HEK293 (cell line): ENCODE measurements around the gene ZNF322.

ENCODE experiments used
- CTCF ChIA-PET: fragments of 350-600 bp; formaldehyde crosslinking; extraction: SDS; loops from one replicate; lab custom pipeline; 2021; ENCODE audit warnings: antibody characterized with exemption; lab: Yijun Ruan, JAX
- POLR2A ChIA-PET: fragments of 300-600 bp; formaldehyde crosslinking; extraction: SDS; loops from one replicate; lab custom pipeline; 2020; ENCODE audit warnings: antibody characterized with exemption, inconsistent platforms; lab: Yijun Ruan, JAX
- H3K27ac ChIP-seq: fragments of 200-500 bp; sonication (Bioruptor generic); 2 replicates; pipeline ENCODE4 v1.5.1; 2014; ENCODE audit warnings: low read depth, low read length, control low read depth, inconsistent platforms; ENCODE audit errors: extremely low read depth
- H3K36me3 ChIP-seq, 2 experiments: fragments of 200-500 bp in 1 of 2; sonication (Bioruptor generic) in 1 of 2; 1 replicate in 1 of 2; 2 replicates in 1 of 2; pipeline ENCODE4 v1.5.1; 2014 to 2017; ENCODE audit warnings: inconsistent platforms in 2 of 2, low read length in 2 of 2; ENCODE audit not compliant: control insufficient read depth in 2 of 2, insufficient read depth in 1 of 2
- H3K4me1 ChIP-seq: fragments of 200-500 bp; sonication (Bioruptor generic); 2 replicates; pipeline ENCODE4 v1.5.1; 2014; ENCODE audit warnings: mild to moderate bottlenecking, low read length, inconsistent platforms; ENCODE audit not compliant: control insufficient read depth, insufficient read depth
- H3K4me3 ChIP-seq: 2 replicates; pipeline ENCODE4 v1.5.1; 2011; ENCODE audit warnings: low read depth, mild to moderate bottlenecking, control low read depth, low read length, moderate library complexity
- H3K9me3 ChIP-seq: fragments of 200-500 bp; sonication (Bioruptor generic); 2 replicates; pipeline ENCODE4 v1.5.1; 2014; ENCODE audit warnings: low read depth, low read length, inconsistent platforms; ENCODE audit not compliant: control insufficient read depth, insufficient read depth
- GLIS2 ChIP-seq: fragments of 450-650 bp; formaldehyde crosslinking; IDR thresholded peaks from 2 replicates; pipeline ENCODE4 v1.5.1; 2016; ENCODE audit warnings: missing biosample characterization, missing genetic modification characterization
- HOXA7 ChIP-seq: sonication (generic); formaldehyde crosslinking; IDR thresholded peaks from 2 replicates; pipeline ENCODE4 v1.8.1; 2022; ENCODE audit warnings: missing genetic modification reagents, borderline replicate concordance
- KLF16 ChIP-seq: fragments of 450-650 bp; formaldehyde crosslinking; IDR thresholded peaks from 2 replicates; pipeline ENCODE4 v1.5.1; 2017; ENCODE audit warnings: missing biosample characterization, missing genetic modification characterization
- SCRT2 ChIP-seq: fragments of 450-650 bp; formaldehyde crosslinking; IDR thresholded peaks from 2 replicates; pipeline ENCODE4 v1.5.1; 2016; ENCODE audit warnings: missing biosample characterization, missing genetic modification characterization
- TCF7L2 ChIP-seq: IDR thresholded peaks from 2 replicates; pipeline ENCODE4 v1.6.1; 2011; ENCODE audit warnings: low read depth, mild to moderate bottlenecking, inconsistent platforms, low read length, moderate library complexity, borderline replicate concordance
- ZBTB21 ChIP-seq: fragments of 450-650 bp; formaldehyde crosslinking; IDR thresholded peaks from 2 replicates; pipeline ENCODE4 v1.5.1; 2017; ENCODE audit warnings: missing biosample characterization, missing genetic modification characterization
- ZBTB48 ChIP-seq: fragments of 450-650 bp; formaldehyde crosslinking; IDR thresholded peaks from 2 replicates; pipeline ENCODE4 v1.5.1; 2016; ENCODE audit warnings: missing biosample characterization, missing genetic modification characterization
- ZBTB8A ChIP-seq: fragments of 450-650 bp; formaldehyde crosslinking; IDR thresholded peaks from 2 replicates; pipeline ENCODE4 v1.5.1; 2016; ENCODE audit warnings: missing biosample characterization, missing genetic modification characterization
- ZNF221 ChIP-seq: fragments of 450-650 bp; formaldehyde crosslinking; IDR thresholded peaks from 2 replicates; pipeline ENCODE4 v1.5.1; 2017; ENCODE audit warnings: missing biosample characterization, missing genetic modification characterization, borderline replicate concordance
- ZNF24 ChIP-seq: fragments of 450-650 bp; formaldehyde crosslinking; IDR thresholded peaks from 2 replicates; pipeline ENCODE4 v1.5.1; 2016; ENCODE audit warnings: missing biosample characterization, missing genetic modification characterization
- ZNF398 ChIP-seq: fragments of 450-650 bp; formaldehyde crosslinking; IDR thresholded peaks from 2 replicates; pipeline ENCODE4 v1.5.1; 2017; ENCODE audit warnings: missing biosample characterization, missing genetic modification characterization
- ZNF423 ChIP-seq: fragments of 450-650 bp; formaldehyde crosslinking; IDR thresholded peaks from 2 replicates; pipeline ENCODE4 v1.5.1; 2016; ENCODE audit warnings: missing biosample characterization, missing genetic modification characterization
- ZNF544 ChIP-seq: fragments of 450-650 bp; formaldehyde crosslinking; IDR thresholded peaks from 2 replicates; pipeline ENCODE4 v1.5.0; 2017; ENCODE audit warnings: missing biosample characterization, missing genetic modification characterization
- ZNF561 ChIP-seq: fragments of 450-650 bp; IDR thresholded peaks from 2 replicates; pipeline ENCODE4 v1.5.1; 2018; ENCODE audit warnings: missing biosample characterization, missing genetic modification characterization, borderline replicate concordance
- ZNF571 ChIP-seq: fragments of 450-650 bp; formaldehyde crosslinking; IDR thresholded peaks from 2 replicates; pipeline ENCODE4 v1.5.0; 2017; ENCODE audit warnings: missing biosample characterization, missing genetic modification characterization
- ZNF701 ChIP-seq: fragments of 450-650 bp; formaldehyde crosslinking; IDR thresholded peaks from 2 replicates; pipeline ENCODE4 v1.5.1; 2016; ENCODE audit warnings: missing biosample characterization, missing genetic modification characterization
- ZNF704 ChIP-seq: fragments of 450-650 bp; formaldehyde crosslinking; IDR thresholded peaks from 2 replicates; pipeline ENCODE4 v1.5.1; 2016; ENCODE audit warnings: missing biosample characterization, missing genetic modification characterization
- ZNF768 ChIP-seq: fragments of 450-650 bp; formaldehyde crosslinking; IDR thresholded peaks from 2 replicates; pipeline ENCODE4 v1.5.1; 2018; ENCODE audit warnings: missing biosample characterization, mild to moderate bottlenecking, missing genetic modification characterization
- ZNF785 ChIP-seq: fragments of 450-650 bp; formaldehyde crosslinking; IDR thresholded peaks from 2 replicates; pipeline ENCODE4 v1.5.1; 2016; ENCODE audit warnings: missing biosample characterization, missing genetic modification characterization
- ZNF843 ChIP-seq: fragments of 450-650 bp; formaldehyde crosslinking; IDR thresholded peaks from 2 replicates; pipeline ENCODE4 v1.5.1; 2016; ENCODE audit warnings: missing biosample characterization, missing genetic modification characterization
- ZXDB ChIP-seq: fragments of 450-650 bp; formaldehyde crosslinking; IDR thresholded peaks from 2 replicates; pipeline ENCODE4 v1.5.1; 2016; ENCODE audit warnings: missing biosample characterization, missing genetic modification characterization
- TF ChIP-seq, protein P1 (sequence below): fragments of 450-650 bp; formaldehyde crosslinking; IDR thresholded peaks from 2 replicates; pipeline ENCODE4 v1.5.1; 2016; ENCODE audit warnings: missing biosample characterization, missing genetic modification characterization
- TF ChIP-seq, protein P2 (sequence below): fragments of 450-650 bp; formaldehyde crosslinking; IDR thresholded peaks from 2 replicates; pipeline ENCODE4 v1.5.1; 2017; ENCODE audit warnings: missing biosample characterization, missing genetic modification characterization

The ZNF322 gene

DNA sequence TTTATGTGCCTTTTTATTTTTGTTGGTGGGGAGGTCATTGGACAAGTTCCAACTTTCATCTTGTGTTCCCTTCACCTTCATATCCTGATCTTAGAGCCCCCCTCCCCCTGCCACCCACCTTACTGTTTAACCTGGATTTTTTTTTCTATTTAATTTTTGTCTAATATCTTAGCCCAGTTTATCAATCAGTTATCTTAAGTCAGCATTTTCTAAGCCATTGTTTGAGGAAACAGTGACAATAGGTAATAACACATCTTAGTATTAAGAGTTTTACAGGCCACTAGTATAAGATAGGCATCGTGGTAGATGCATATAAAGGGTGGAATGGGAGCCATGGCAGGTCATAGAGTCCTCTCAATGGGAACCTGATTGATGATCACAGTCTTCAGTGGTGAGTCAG lies 60.4 kb downstream of the ZNF322 start (continued):
- no peak for TF ChIP-seq ZNF544 (tag by site-specific recombination)

- CTCF ChIA-PET: no interaction called here
- Histone ChIP-seq H3K36me3 (peaks cover 4 to 28% of the 10 kb centered on the region in 2 experiments; a peak in 2 of 3 replicates), H3K4me1 (peaks cover 4% of the 10 kb centered on the region; the same call in 1 of the 2 replicates), H3K9me3 (no peaks in the 10 kb centered on the region), H3K27ac (no peak overlapping the region; the same call in 1 of the 2 replicates), H3K4me3 (no peak overlapping the region)
- POLR2A ChIA-PET: no interaction called here
- TF ChIP-seq GLIS2 (tag by site-specific recombination) (no peak), ZNF398 (tag by site-specific recombination) (no peak), ZNF768 (no peak), ZNF24 (tag by site-specific recombination) (no peak), ZBTB21 (tag by site-specific recombination) (no peak), ZNF221 (no peak), ZNF701 (no peak), ZNF704 (tag by site-specific recombination) (no peak)
Observed at GRCh38 chr6:26598267-26598666, 61.3 kb downstream of the ZNF322 start.

DNA sequence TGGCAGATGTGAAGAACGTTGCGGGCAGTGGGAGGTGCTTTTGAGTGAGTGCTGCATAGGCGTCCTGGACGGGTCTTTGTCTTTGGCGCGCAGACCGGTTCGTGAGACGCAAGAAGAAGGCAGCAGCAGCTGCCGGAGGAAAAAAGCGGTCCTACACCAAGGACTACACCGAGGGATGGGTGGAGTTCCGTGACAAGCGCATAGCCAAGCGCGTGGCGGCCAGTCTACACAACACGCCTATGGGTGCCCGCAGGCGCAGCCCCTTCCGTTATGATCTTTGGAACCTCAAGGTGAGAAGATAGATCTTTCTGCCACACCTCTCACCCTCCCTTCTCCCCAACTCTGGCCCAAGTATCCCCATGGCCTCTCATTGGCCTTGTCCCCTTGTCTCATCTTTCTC lies 61.7 kb downstream of the ZNF322 start:
- ChIA-PET POLR2A (no interaction called here), CTCF (no interaction called here)
- Histone ChIP-seq H3K4me1 (peaks cover 4% of the 10 kb centered on the region; the same call in 1 of the 2 replicates), H3K36me3 (peaks cover 4 to 28% of the 10 kb centered on the region in 2 experiments; a peak in 2 of 3 replicates), H3K27ac (no peak overlapping the region; the same call in 1 of the 2 replicates), H3K4me3 (peak overlapping the region; percentile 82), H3K9me3 (no peaks in the 10 kb centered on the region)
- TF ChIP-seq ZBTB48 (tag by site-specific recombination) (no peak), ZNF423 (no peak), ZNF561 (tag by site-specific recombination) (no peak), HOXA7 (CRISPR knock-in tag) (no peak), KLF16 (no peak), SCRT2 (tag by site-specific recombination) (no peak), ZXDB (tag by site-specific recombination) (no peak), ZNF571 (no peak), TCF7L2 (no peak), ZNF398 (tag by site-specific recombination) (no peak), ZNF843 (no peak), ZNF785 (no peak), ZBTB8A (no peak)
- TF ChIP-seq, protein P1, sequence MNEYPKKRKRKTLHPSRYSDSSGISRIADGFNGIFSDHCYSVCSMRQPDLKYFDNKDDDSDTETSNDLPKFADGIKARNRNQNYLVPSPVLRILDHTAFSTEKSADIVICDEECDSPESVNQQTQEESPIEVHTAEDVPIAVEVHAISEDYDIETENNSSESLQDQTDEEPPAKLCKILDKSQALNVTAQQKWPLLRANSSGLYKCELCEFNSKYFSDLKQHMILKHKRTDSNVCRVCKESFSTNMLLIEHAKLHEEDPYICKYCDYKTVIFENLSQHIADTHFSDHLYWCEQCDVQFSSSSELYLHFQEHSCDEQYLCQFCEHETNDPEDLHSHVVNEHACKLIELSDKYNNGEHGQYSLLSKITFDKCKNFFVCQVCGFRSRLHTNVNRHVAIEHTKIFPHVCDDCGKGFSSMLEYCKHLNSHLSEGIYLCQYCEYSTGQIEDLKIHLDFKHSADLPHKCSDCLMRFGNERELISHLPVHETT: no peak
- TF ChIP-seq, protein P2, sequence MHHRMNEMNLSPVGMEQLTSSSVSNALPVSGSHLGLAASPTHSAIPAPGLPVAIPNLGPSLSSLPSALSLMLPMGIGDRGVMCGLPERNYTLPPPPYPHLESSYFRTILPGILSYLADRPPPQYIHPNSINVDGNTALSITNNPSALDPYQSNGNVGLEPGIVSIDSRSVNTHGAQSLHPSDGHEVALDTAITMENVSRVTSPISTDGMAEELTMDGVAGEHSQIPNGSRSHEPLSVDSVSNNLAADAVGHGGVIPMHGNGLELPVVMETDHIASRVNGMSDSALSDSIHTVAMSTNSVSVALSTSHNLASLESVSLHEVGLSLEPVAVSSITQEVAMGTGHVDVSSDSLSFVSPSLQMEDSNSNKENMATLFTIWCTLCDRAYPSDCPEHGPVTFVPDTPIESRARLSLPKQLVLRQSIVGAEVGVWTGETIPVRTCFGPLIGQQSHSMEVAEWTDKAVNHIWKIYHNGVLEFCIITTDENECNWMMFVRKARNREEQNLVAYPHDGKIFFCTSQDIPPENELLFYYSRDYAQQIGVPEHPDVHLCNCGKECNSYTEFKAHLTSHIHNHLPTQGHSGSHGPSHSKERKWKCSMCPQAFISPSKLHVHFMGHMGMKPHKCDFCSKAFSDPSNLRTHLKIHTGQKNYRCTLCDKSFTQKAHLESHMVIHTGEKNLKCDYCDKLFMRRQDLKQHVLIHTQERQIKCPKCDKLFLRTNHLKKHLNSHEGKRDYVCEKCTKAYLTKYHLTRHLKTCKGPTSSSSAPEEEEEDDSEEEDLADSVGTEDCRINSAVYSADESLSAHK: no peak
